CD4-positive, alpha-beta T cell treated with Interleukin-12 subunit alpha and Interleukin-12 subunit beta, for 1 hour (primary cell): ENCODE results near the gene METTL17.
"Not testable (repeated sequence)": the region's sequence is repeated elsewhere in the genome, so short reads cannot be mapped to it uniquely, and the experiment has no call there.

Experiments
- DNase-seq: peaks from one replicate; pipeline ENCODE4 v3.0.0-alpha.2; 2020

The METTL17 gene, protein sequence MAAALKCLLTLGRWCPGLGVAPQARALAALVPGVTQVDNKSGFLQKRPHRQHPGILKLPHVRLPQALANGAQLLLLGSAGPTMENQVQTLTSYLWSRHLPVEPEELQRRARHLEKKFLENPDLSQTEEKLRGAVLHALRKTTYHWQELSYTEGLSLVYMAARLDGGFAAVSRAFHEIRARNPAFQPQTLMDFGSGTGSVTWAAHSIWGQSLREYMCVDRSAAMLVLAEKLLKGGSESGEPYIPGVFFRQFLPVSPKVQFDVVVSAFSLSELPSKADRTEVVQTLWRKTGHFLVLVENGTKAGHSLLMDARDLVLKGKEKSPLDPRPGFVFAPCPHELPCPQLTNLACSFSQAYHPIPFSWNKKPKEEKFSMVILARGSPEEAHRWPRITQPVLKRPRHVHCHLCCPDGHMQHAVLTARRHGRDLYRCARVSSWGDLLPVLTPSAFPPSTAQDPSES

DNA sequence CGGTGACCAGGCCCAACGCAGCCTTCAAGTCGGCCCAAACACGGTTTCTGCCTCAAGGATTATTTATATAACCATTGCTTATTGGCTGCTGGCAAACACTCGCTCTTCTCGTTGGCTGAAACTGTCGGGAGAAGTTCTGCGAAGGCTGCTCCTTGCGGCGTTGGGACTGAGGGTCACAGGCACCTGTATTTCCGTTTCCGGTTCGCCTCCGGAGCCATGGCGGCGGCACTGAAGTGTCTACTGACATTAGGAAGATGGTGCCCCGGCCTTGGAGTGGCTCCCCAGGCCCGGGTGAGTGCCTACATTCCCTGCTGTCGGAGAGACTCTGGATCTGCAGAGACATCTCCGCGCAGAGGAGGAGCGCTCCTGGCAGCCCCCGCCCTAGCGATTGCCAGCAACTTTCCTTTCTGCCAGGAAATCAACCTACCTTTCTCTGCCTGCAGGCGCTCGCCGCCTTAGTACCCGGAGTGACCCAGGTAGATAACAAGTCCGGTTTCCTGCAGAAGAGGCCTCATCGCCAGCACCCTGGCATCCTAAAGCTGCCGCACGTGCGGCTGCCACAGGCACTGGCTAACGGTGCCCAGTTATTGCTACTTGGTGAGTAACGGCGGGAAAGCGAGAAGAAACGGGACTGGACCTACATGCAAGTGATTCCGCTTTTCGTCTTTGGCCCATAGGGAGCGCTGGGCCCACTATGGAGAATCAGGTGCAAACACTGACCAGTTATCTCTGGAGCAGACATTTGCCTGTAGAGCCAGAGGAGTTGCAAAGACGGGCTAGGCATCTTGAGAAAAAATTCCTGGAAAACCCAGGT, at the start of gene METTL17:
Gene METTL17 (plus strand): TSS at position 194 of the 814 bp plus-strand sequence. CDS start 23 bp downstream, at position 217.
- DNase-seq = peak; percentile 89

DNA sequence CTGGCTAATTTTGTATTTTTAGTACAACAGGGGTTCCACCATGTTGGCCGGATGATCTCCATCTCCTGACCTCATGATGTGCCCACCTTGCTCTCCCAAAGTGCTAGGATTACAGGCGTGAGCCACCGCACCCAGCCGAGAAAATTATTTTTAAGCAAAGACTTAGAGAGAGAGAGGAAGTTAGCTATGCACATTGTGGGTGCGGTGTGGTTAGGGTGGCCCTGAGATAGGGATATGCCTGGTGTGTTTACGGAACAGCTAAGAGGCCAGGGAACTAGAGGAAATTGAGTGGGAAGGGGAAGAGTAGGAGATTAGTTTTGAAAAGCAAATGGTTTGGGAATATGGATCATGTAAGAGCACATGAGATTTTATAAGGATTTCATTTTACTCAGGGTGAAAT, 44.6 kb upstream of the METTL17 start:
- DNase-seq = not testable (repeated sequence)

DNA sequence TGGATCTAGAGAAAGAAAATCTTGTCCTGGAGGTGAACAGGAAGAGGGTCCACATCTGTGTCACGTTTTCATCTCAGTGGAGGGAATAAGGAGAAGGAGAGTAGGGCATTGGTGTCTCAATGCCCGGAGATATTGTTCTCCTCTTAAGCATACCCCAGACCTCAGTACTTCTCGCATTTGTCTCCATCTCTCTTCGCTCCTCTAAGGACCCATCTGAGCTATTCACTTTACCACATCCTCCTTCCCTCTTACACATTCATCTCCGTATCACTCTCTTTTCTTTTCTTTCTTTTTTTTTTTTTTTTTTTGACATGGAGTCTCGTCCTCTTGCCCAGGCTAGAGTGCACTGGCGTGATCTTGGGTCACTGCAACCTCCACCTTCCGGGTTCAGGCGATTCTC, 43.1 kb upstream of the METTL17 start:
- not testable (repeated sequence) for DNase-seq

DNA sequence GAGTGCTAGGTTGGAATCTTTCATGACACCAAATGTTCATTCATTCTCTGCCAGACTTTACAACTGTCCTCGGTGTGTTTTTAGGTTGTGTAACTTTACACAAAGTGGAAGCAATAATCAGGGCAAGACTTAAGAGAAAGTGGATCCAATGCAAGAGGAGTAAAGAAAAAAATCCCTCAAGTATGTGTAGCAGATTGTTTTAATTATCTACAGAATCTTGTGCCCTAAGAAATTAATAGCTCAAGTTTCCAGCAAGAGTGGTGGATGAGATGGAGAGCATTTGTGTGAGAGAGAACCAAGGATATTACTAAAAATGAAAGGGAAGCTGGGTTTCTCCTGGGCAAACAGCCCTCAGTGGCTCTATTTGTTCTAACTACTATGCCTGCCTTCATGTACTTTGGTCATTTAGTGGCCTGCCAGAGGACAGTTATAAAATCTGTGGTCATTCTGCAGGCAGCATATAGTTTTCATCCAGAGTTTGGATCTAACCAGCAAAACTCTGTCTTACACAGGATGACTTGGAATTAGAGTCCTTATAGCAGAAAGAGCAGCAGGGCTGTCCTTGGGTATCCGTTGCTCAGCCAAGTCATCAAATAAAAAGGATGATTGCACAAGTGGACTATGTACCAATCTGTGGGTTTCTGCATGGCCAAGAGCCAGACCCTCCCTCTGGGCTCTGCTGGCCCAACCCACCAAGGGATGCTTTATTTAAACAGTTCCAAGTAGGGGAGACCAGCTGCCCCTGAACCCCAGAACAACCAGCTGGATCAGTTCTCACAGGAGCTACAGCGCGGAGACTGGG, 34.8 kb upstream of the METTL17 start, which contains the start of gene RNASE2:
Gene RNASE2 (plus strand): TSS at position 752 of the 802 bp plus-strand sequence. CDS start 285 bp downstream, outside the sequence.
- DNase-seq = not testable (repeated sequence)

DNA sequence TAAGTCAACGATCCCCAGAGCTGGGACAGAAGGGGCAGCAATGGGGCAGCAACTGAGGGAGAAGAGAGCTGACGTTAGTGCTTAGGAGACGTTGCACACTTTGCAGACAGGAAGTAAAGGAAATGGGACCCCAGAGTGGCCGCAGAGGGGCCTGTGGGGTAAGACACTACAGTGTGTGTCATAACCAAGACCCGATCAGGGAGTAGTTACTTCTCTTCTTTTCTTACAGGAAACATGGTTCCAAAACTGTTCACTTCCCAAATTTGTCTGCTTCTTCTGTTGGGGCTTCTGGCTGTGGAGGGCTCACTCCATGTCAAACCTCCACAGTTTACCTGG, 34.3 kb upstream of the METTL17 start:
- DNase-seq = not testable (repeated sequence)

DNA sequence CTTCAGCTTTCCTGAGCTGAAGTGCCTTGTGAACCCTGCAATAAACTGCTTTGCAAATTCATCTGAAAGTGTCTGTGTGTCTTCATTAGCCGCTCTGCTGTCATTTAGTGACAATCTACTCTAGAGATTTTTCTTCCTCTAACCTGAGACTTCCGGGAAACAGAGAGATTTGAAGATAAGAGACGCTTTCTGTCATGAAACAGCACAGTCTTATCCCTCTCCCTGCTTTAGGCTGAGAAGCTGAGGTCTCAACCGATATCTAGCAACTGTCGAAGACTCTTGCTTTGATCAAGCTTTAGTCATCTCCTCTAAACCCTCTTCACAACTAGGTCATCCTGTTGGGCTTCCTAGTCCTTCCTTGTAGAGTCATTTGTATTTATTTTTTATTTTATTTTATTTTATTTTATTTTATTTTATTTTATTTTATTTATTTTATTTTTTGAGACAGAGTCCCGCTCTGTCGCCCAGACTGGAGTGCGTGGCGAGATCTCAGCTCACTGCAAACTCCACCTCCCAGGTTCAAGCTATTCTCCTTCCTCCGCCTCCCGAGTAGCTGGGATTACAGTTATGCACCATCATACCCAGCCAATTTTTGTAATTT, 33.3 kb upstream of the METTL17 start:
- no peak for DNase-seq

DNA sequence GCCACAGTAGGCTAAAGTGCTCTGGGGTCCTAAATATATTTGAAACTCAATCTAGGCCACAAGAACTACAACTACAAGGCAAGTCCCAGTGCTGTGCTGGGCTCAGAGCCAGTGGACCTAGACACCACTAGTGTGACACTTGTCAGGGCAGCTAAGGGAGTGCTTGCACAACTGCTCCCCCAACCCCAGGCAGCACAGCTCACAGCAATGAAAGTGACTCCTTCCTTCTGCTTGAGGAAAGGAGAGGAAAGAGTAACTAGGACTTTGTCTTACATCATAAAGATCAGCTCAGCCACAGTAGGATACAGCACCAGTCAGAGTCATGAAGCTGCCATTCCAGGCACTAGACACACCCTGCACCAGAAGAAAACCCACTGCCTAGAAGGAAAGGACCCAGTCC, 30.8 kb upstream of the METTL17 start:
- not testable (repeated sequence) for DNase-seq

DNA sequence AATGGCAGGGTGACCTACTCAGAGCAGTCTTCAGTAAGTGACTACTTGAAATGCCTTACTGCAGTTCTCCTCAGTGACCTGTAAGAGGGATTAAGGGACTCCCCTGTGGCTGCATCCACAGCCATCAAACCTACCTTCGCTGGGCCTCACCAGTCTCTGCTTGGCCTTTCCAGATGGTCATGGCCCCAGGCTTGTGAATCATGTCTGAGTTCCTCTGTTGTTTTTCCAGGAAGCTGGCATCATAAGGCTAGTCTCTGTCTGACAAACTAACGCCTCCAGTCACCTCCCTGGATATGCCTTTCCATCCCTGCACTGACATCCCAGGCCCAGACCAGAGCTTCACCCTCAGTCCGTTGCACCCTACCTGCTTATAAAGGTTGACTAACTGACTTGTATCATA, 20.4 kb upstream of the METTL17 start:
- DNase-seq = no peak

DNA sequence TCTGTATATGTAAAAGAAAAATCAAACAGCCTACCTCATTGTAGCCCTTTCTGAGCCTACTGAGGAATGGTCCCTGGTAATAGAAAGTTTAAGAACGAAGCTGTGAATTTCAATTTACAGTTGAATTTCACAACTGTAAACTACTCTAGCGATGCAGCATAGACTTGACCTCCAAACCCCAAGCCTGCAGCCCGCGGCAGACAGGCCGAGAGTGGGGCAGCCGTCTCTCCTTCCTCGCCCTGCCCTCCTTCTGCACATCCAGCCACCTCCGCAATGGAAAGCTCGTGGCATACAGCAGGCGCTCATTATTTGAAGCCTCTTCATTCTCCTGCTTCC, 19.2 kb upstream of the METTL17 start:
- no peak for DNase-seq

DNA sequence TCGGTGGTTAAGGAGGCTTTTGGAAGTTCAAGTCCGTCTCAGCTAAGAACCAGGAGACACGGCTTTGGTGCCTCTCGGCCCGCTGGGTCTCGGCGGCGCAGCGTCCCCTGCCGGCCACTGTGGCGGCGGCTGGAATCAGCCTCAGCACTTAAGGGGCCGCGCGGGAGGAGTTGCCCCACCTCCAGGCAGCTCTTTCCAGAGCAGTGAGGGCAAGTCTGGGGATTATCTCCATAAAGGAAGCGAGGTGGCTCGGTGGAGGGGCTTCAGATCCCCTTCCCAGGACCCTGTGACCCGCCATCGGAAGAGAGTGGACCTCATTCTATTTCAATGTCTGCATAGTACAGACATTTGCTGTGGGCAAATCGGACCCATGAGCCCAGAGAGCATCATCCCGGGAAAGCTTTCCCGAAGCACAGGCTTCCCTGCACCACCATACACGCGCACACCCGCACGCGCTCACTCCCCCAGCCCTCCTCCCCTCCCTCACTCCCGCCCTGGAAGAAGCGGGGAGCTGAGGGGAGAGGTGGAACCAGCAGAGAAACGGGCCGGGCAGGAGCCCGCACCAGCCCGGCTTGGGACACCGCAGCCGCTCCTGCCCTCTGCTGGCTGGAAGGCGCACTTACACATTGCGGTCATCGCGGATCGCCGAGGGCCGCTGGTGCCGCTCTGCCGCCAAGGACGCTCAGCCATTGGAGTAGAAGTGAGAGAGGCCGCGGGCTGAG, 18.6 kb upstream of the METTL17 start:
- DNase-seq = peak; percentile 82

DNA sequence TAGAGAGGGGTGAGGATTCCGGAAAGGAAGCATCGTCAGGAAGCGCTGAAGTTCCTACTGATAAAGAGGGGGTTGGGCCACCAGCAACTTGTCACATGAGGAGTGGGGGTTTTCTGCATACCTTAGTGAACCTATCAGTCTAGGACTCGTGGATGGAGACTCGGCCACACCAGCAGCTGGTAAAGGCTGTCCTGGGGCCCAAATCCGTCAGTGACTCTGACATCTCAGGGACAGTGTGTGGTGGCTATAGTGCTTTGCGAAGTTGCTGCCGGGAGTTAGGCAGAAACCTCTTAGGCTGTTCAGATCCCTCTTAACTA, 18.1 kb upstream of the METTL17 start:
- DNase-seq = no peak

DNA sequence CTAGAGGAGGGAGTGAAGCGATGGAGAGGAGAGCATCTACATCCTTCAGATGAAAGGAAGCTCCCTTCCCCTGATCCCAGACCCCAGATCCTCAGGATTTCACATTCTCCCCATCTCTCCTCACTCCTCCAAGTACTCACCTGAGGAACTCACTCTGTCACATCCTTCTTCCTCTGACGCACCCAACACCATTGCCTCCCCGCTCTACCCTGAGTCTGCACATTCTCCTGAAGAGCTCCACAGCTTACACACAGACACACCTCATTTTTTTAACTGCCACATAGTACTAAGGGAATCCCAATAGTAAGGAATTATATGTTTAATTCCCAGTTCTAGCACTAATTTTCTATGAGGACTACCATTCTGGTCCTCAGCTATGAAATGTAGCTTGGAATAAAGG, 16.3 kb upstream of the METTL17 start:
- no peak for DNase-seq

DNA sequence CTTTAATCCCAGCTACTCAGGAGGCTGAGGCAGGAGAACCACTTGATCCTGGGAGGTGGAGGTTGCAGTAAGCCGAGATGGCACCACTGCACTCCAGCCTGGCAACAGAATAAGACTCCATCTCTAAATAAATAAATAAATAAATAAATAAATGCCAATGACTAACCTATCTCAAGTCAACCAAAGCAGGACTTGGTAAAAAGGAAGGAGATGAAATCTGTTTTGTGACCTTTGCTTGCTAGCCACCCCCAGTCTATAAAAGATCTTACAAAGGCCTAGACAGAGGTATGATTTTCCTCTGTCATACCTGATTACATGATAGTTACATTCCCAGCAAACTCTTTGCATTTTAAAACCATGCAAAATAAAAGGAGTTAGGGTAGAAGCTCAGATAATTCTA, 13.5 kb upstream of the METTL17 start:
- no peak for DNase-seq

DNA sequence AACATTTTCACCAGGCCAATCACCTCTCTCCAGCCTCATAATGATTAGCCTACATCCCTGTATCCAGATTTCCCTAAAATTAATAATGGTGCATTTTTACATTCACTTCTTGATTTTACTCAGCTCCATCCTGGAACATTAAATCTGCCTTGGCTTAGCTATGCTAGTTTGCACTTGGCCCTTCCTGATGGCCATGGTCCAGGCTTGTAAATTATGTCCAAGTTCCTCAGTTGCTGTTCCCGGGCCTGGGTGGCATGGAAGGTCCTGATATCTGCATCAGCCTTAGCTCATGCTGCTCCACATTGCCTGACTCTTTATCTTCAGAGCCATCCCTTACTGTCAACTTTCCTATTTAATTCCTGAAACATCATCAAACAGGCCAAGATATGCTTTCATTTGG, 11.1 kb upstream of the METTL17 start:
- DNase-seq = no peak

DNA sequence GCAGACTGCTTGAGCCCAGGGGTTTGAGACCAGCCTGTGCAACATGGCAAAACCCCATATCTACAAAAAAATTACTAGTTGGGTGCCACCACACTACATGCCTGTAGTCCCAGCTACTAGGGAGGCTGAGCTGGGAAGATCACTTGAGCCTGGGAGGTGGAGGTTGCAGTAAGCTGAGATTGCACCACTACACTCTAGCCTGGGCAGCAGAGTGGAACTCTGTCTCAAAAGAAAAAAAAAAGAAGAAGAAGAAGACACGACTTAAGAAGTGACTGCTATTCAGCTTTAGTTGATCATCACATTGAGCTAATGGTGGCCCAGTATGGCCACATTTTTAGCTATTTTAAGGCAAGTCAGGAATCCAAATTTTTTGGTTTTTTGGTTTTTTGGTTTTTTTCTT, 8.9 kb upstream of the METTL17 start:
- no peak for DNase-seq

DNA sequence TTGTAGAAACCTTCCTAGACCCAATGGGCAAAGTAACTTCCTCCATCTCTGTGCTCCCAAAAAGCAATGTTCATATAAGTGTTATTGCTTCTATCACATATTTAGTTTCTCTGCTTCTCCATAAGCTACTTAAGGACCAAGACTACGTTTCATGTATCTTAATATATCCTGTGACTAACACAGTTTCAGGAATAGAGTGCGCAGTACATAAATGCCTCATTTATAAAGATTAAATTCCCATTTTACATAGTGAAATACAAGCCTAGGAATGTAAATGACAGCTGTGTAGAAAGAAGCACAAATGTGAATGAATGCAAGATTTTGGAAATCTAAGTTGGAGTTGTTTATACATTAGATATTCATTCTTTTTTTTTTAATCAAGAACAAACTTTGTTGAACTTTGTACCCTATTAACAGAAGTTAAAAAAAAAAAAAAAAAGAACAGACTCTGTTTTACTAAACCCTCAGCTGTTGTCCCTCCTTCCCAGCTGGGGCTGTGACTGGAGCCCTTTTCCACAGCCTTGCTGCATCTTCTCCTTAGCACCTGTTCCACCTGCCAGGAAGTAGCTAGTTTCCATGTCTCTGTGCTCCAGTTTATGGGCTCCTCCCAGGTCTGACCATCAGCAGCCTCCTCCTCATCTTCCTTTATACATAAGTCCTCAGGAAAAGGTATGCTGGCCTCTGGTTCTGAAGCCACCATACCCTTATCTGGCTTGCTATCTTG, 7.0 kb upstream of the METTL17 start:
- DNase-seq = no peak

DNA sequence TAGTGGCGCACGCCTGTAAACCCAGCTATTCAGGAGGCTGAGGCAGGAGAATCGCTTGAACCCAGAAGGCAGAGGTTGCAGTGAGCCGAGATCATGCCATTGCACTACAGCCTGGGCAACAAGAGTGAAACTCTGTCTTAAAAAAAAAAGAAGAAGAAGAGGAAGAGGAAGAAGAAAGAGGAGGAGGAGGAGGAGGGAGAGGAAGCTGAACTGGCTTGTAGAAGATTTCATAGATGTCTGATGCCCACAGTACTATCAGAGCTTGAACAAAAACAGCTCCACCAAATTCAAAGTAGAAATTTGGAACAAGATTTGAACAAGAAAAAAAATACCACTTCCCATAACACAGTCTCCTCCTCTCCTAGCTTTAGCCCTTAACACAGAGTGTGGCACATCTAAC, 4.1 kb upstream of the METTL17 start:
- DNase-seq = not testable (repeated sequence)

DNA sequence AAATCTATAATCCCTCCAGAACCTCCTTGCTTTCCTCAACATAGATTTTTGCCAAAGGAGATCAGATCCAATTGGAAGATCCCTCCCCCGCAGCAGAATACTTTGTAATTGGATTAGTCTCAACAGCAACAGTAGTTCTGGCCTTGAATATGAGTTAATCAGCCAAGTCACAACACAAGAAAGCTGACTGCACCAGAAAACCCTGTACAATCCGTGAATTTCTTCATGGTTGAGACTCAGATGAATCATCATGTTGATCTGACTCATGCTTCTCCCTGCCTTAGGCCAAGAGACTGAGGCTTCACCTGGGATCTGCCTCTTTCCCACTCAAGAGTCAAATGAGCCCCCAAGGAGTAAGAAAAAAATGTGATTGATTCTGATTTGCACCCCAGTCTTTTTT, 3.0 kb upstream of the METTL17 start:
- no peak for DNase-seq

DNA sequence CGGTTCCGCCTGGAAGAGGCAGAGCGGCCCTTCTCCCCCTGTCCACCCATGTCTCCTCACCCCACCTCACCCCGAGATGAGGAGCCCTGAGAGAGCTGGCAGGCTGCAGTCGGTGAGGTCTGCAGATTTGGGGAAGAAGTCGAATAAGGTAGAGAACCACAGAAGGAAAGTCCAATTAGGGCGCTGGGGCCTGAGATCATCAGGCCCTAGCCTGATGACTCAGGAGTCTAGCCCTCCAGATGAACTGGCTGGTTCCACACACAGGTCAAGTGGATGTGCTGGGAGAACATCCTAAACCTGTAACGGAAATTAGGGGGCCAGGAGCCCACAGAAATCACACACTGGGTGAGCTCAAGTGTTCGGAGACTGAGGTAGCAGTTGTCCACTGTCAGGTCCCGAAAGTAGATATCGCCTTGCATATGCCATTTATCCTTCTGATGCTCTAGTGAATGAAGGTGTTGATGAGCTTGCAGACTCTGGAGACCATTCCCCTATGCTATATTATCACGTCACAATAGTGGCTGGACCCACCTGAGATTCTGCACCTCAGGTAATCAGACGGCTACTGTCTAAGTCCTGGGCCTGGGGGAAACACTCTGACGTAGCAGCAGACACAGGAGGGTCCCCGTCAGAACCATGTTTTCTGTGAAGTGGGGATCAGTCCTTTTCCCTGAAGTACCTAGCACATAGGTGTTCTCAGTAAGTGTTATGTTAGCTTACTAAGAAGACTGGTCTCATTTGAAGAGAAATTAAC, 886 bp upstream of the METTL17 start:
- DNase-seq = no peak

DNA sequence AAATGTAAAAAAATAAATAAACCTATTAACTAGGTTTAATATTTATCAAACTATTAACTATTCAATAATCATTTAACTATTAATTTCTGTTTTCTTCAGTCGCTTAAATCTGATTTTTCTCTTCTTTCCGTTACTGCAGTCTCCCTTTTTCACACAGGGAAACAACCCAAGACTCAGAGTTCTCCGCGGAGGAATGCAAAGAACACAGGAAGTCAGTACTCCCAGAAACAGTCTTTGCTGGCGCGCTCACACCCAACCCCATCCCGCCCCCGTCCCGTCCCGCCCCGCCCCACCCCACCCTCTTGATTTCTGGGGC, 351 bp upstream of the METTL17 start:
- DNase-seq = no peak

DNA sequence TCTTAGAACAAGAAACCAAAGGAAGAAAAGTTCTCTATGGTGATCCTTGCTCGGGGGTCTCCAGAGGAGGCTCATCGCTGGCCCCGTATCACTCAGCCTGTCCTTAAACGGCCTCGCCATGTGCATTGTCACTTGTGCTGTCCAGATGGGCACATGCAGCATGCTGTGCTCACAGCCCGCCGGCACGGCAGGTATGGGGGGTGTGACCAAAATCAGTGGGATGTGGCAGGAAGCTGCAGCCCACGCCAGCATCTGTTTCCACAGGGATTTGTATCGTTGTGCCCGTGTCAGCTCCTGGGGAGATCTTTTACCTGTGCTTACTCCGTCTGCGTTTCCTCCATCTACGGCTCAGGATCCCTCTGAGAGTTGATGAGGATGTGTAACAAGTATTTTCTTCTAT, 6.7 kb downstream of the METTL17 start:
- no peak for DNase-seq
